NCI-H524 (cell line): ENCODE results near the gene RAET1E.
"Not testable (repeated sequence)": the region's sequence is repeated elsewhere in the genome, so short reads cannot be mapped to it uniquely, and the experiment has no call there.

ENCODE experiments used
- DNase-seq, 2 experiments: peaks; one replicate each; lab custom pipeline; 2025; lab: John Stamatoyannopoulos, UW

The RAET1E gene

DNA sequence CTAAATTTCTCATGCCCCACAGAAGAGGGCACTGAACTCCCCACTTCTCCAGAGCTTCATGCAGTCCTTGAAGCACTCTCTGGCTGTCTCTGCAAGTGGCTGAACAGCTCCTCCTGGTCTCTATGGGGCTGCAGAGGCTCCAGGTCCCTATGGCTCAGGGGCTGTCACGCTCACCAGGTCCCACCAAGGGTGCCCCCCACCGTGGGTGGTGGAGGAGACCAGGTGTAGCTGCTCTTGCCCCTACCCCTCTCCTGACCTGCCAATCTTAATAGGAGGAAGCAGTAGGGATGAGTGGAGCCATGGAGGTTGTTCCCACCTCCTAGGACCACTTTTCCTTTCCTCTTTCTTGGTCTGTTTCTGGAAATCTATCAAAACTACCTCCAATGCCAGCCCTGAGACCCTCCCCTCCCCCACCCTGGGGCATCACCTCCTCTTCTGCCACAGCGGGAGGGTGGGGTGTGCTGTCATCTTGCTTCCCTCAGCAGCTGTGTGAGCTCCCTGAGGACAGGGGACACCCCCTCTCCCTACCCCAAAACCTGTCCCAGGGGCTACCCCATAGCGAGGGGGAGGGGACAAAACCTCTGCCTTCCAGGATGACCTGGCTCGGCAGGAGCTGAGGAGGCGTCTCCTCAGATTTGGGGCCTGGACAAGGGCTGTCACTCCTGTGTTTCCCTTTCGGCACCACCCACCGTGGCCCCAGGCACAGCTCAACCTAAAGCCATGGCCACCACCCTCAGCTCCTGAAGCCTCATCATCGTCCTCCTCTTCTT lies 12.0 kb upstream of the RAET1E start:
- no peak for DNase-seq

DNA sequence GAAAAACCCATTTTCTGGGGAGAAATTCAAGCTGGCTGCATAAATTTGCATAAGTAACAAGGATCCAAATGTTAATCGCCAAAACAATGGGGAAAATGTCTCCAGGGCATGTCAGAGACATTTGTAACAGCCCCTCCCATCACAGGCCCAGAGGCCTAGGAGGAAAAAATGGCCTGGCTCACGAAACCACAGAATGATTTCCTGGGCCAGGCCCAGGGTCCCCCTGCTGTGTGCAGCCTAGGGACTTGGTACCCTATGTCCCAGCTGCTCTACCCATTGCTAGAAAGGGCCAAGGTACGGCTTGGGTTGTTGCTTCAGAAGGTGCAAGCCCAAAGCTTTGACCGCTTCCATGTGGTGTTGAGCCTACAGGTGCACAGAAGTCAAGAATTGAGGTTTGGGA lies 10.6 kb upstream of the RAET1E start:
- not testable (repeated sequence) for DNase-seq

GRCh38 chr6:149907317-149907716 lies 9.4 kb upstream of the RAET1E start:
- no peak for DNase-seq

- DNase-seq = no peak
Measured at GRCh38 chr6:149906405-149906804, 8.5 kb upstream of the RAET1E start.

DNA sequence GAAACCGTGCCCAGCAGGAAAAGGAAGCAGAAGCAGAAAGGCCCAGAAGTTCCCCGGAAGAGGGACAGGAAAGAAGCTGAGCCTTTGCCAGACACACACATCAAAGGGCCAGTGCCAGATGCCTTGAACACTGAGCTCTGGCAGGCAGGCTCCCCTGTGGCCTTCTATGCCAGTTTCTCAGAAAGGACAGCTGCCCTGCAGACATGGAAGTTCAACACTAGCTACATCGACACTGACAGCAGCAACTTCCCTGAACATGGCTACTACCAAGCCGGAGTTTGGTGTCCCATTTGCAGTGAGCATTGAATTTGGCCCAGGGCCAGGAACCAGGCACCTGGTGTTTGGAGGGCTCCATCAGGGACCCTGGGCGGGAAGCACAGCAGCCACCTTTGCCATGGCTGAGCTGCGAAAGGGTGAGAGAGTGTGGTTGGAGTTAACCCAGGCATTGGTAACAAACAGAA lies 8.0 kb upstream of the RAET1E start:
- DNase-seq = no peak

GRCh38 chr6:149905371-149905910 lies 7.5 kb upstream of the RAET1E start:
- DNase-seq = no peak

- no peak for DNase-seq
Measured at GRCh38 chr6:149904661-149905370, 6.9 kb upstream of the RAET1E start.

DNA sequence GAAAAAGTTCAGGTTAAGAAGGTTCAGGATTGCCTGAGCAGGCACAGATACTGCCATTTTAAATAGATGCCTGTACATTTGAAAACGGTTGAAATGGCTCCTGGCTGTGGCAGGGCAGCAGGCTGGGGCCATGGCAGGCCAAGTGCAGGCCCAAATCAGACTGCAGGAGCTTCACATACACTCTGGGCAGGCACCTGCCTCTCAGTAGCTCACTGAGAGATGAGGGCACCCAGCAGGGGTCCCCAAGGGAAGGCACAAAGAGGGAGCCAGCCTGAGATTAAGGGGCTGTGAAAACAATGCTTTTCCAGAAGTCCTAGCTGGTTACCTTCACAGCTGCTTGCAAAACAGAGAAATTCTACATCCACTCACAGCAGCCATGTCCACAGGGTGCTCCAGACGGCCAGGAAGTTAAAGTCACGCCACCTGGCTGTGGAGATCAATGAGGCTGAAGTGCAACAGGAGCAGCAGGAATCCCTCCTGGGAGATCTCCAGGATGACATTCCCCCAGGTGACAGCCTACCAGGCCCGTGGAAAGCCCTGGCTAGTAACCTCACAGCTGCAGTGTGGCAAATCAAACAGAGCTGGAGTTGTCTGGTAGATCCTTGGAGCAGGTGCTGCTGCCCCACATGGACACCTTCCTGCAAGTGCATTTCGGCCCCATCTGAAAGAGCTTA lies 6.2 kb upstream of the RAET1E start:
- peak in 1 of 2 experiments; percentile 24 for DNase-seq

DNA sequence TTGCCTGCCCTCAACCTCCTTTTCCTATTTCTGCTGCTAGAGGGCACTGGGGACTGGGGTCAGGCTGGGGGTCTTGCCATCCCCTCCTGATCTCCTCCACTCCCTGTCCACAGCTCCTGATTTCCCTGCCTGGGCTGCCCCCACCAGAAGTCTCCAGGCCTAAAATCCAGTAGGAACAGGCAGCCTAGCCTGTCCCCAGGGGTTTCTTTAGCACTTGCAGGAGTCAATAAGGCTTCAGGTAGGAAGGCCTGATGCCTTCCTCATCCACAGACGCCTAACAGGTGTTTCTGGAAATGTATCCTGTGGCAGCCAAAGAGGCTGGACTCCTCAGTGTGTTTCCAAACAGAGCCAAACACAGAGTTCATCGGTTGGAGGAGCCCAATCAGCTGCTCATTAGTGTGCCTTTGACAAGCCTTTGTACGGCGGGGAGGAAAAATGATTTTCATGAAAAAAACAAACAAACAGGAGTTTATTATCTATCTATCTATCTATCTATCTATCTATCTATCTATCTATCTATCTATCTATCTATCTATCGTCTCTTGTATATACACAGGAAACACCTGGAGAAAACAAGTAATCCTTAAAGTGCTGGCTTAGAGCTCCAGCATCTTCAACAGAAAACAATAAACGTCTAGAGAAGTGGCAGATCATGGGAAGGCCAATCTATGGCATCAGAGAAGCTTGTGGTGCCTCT lies 3.7 kb upstream of the RAET1E start:
- DNase-seq = no peak

DNA sequence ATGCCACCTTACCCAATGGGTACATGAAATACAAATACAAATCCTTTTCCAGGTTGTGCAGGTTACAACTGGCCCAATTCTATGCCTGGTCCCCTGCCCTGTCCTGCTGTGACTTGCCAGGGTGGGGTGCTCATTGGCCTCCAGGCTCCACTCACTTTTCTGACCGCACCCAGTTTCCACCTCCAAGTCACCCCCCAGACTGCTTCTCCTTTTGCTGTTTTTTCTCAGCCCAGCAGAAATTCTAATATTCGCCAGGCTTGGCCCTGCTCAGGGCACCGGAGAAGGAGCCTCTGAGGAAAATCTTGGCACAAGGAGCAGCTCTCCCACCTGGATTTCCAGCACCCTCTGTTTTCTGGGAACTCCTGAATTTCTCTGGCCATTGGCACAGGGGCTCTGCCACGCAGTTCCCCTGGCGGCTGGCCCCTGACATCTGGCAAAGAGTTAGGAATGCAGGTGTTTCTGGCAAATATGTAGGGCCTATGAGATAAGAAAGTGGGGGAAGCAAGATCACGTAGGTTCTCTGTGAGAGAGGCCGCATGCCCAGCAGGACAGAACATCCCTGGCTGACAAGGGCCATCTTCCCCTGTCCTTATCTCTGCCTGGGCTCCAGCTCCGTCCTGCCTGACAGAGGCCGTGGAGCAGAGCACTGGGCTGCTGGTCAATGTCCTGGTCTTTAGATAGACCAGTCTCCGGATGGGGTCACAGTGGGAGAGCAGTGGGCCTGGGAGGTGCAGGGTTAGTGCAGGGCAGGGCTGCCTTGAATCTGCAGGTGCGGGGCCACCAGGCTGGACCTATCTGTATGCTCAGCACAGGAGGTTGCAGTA lies 2.9 kb upstream of the RAET1E start:
- DNase-seq = no peak

GRCh38 chr6:149899926-149900619 lies 2.2 kb upstream of the RAET1E start:
- DNase-seq = no peak

DNA sequence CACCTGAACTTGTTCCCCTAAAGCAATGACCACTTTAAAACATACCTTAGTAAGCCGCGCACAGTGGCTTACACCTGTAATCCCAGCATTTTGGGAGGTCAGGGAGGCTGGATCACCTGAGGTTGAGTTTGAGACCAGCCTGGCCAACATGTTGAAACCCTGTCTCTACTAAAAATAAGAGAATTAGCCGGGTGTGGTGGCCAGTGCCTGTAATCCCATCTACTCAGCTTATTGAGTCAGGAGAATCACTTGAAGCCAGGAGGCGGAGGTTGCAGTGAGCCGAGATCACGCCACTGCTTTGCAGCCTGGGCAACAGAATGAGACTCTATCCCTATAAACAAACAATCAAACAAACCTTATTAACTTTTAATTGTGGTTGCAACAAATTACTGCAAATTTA lies 1.6 kb upstream of the RAET1E start:
- no peak for DNase-seq

DNA sequence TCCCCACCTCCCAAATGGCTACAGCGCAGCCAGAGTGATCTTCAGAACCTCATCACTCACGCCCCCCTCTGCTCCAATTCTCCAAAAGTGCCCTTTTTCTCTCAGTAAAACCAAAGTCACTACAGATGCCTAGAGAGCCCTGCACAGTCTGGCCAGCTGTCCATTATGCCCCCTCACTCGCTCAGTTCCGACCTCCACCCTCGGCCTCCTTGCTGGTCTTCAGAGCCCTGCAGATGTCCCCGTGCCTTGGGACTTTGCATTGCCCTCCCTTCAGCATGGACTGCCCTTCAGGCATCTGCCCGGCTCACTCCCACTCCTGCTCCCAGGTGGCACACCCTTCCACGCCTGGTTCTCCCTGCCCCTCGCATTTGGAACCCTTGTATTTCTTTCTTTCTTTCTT lies 1.1 kb upstream of the RAET1E start:
- no peak for DNase-seq

- no peak for DNase-seq
Measured at GRCh38 chr6:149897015-149897697, 757 bp downstream of the RAET1E start.

DNA sequence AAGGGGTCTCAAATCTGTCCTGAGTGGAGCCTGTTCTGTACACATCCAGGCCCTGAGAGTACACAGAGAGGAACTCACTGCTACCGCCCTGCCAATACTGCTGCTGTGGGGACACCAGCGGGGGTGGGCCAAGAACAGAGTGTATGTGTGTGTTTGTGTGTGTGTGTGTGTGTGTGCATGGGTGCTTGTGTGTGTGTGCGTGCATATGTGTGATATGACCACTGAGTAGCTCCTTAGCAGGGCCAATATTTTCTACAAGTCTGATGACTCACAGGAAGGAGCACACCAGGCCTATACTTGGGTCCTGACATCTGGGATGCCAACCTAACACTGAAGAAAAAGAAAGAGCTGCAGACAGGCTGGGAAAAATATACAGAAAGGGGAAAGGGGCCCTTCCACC lies 1.4 kb downstream of the RAET1E start:
- DNase-seq = no peak

DNA sequence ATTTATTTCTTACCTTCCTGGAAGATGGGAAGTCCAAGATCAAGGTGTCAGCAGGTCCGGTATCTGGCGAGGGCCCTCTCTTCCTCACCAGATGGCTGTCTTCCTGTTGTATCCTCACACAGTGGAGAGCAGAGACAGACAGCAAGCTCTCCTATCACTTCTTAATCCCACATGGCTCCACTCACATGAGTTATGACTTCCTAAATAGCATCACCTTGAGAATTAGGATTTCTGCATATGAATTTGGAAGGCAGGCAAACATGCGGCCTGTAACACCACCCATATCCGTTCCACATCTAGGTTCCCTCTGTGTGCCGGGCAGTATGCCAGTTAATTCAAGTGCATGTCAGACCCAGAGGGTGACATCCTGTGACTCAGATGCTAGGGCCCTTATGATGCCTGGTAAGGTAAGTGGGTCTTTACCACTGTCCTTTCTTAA lies 2.1 kb downstream of the RAET1E start:
- DNase-seq = no peak

GRCh38 chr6:149895048-149895590 lies 2.8 kb downstream of the RAET1E start:
- DNase-seq = no peak

DNA sequence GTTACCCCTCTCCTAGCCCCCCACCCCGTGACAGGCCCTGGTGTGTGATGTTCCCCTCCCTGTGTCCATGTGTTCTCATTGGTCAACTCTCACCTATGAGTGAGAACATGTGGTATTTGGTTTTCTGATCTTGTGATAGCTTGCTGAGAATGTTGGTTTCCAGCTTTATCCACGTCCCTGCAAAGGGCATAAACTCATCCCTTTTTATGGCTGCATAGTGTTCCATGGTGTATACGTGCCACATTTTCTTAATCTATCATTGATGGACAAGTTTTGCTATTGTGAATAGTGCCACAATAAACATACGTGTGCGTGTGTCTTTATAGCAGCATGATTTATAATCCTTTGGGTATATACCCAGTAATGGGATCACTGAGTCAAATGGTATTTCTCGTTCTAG lies 6.0 kb downstream of the RAET1E start:
- DNase-seq = not testable (repeated sequence)

DNA sequence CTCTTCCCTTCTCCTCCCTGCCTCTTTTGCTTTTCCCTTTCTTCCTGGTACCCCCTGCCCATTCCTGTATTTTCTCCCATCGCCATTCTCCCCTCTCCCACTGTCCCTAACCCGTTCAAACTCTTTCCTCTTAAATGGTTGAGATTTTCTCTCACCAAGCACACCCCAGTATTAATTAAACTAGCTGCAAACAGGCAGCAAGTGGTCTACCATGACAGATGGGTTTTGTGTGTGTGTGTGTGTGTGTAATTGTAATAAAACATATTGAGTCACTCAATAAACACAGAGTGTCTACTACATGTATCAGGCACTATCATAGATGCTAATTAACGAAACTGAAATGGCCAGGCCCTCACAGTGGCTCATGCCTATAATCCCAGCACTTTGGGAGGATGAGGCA lies 6.7 kb downstream of the RAET1E start:
- DNase-seq = no peak

DNA sequence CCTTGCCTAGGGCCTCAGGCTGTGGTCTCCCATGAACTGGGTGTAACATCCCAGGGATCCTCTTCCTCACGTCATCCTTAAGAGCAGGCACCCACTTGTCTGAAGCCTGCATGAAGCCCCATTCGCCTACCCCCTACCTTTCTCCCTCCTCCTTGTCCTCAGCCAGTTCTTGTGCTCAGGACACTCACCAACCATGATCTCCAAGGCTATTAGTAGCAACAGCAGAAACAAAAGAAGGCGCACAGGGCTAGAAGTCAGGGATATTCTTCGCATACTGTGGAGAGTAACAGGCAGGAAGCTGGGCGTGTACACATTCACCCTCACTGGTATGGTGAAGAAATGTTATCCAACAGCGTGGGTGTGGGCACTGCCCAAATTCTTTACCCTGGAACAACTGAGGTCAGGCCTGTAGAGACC lies 7.3 kb downstream of the RAET1E start:
- no peak for DNase-seq
